ENCODE measurements around the gene LRRC49. TPM values are rescaled to one million over a fixed set of nuclear protein-coding genes. Genes with fewer than 3 reads are reported as not detected.

Gene LRRC49
- total and polyA plus RNA-seq, 2 of the 4 experiments (the other 2 are of a cell fraction) = 8.6 to 16.8 TPM

GRCh38 chr15:70932397-70932796, 39.8 kb downstream of the LRRC49 start:
- Histone ChIP-seq H2BK15ac (ENCODE audit: low read depth, low read length) (no peak overlapping the region), H4K8ac (ENCODE audit: low read depth in 2 of 2, low read length in 2 of 2) (no peak overlapping the region), H2AK9ac (replicated peaks; ENCODE audit: low read depth, low read length, poor library complexity) (no peak overlapping the region), H3K27ac (ENCODE audit: insufficient read depth, low read length) (no peak overlapping the region), H3K4me3 (ENCODE audit: insufficient read depth, low read depth, low read length) (no peak overlapping the region), H3K14ac (replicated peaks; ENCODE audit: low read depth, low read length) (no peak overlapping the region), H2BK120ac (ENCODE audit: low read depth, low read length) (no peak overlapping the region), H2BK20ac (ENCODE audit: low read depth, low read length) (no peak overlapping the region), H3K56ac (ENCODE audit: extremely low read depth, insufficient read depth, low read length) (no peak overlapping the region), H2AK5ac (ENCODE audit: low read depth, low read length) (no peak overlapping the region), H4K91ac (ENCODE audit: insufficient read depth, low read depth, low read length) (no peak overlapping the region), H3K4ac (ENCODE audit: low read depth, low read length) (no peak overlapping the region), H2BK5ac (ENCODE audit: low read depth, low read length, poor library complexity, severe bottlenecking) (no peak overlapping the region), H3K79me1 (ENCODE audit: low read depth in 1 of 2, low read length in 2 of 2) (no peaks in the 10 kb centered on the region), H3K23ac (ENCODE audit: low read depth, low read length) (no peak overlapping the region), H3K9ac (ENCODE audit: low read depth, low read length) (no peak overlapping the region), H3K9me3 (ENCODE audit: control insufficient read depth, insufficient read depth, low read length) (no peaks in the 10 kb centered on the region), H2AFZ (replicated peaks; ENCODE audit: low read length, poor library complexity) (no peak overlapping the region), H3K4me1 (ENCODE audit: control insufficient read depth, insufficient read depth, low read length) (no peaks in the 10 kb centered on the region), H4K20me1 (ENCODE audit: insufficient read depth, low read length) (no peaks in the 10 kb centered on the region), H3K4me2 (ENCODE audit: low read depth, low read length) (no peak overlapping the region), H3K18ac (ENCODE audit: low read depth, low read length) (no peak overlapping the region), H3K27me3 (ENCODE audit: control insufficient read depth, insufficient read depth, low read length) (no peaks in the 10 kb centered on the region), H3K36me3 (ENCODE audit: control insufficient read depth, insufficient read depth, low read length) (no peaks in the 10 kb centered on the region), H4K5ac (ENCODE audit: low read depth, low read length) (no peak overlapping the region), H3K9me1 (ENCODE audit: insufficient read depth, low read length) (no peaks in the 10 kb centered on the region)
- no CpG with 5 or more reads among the region's 2 CpGs for WGBS, 2 experiments (ENCODE audit: extremely low coverage in 2 of 2, insufficient read length in 1 of 2)
- intact Hi-C loops (cut with micrococcal nuclease) (no loop called here), in situ Hi-C loops (cut with MboI; ENCODE audit: low sequenced_read_pairs) (no loop called here), dilution Hi-C loops (cut with HindIII; ENCODE audit: low sequenced_read_pairs, unreplicated experiment) (no loop called here)
- TF ChIP-seq MAFK (IDR thresholded peaks at IDR 0.05; ENCODE audit: low read depth, low read length) (no peak), CEBPB (IDR thresholded peaks at IDR 0.05; ENCODE audit: low read depth, low read length) (no peak), RCOR1 (IDR thresholded peaks at IDR 0.05; ENCODE audit: insufficient replicate concordance, low read length) (no peak), CTCF (conservative IDR thresholded peaks at IDR 0.05; ENCODE audit: low read depth, low read length) (no peak), ELK1 (IDR thresholded peaks at IDR 0.05; ENCODE audit: borderline replicate concordance, low read depth, low read length) (no peak), FOS (IDR thresholded peaks at IDR 0.05; ENCODE audit: low read depth, low read length) (no peak), NFE2L2 (IDR thresholded peaks at IDR 0.05; ENCODE audit: low read depth, low read length) (no peak), USF2 (IDR thresholded peaks at IDR 0.05; ENCODE audit: low read depth, low read length) (no peak), BHLHE40 (IDR thresholded peaks at IDR 0.05; ENCODE audit: low read depth, low read length) (no peak), CHD1 (IDR thresholded peaks at IDR 0.05; ENCODE audit: low read depth, low read length) (no peak)
- ChIA-PET POLR2A (ENCODE audit: unreplicated experiment) (no interaction called here), CTCF (interaction anchor here (0.6 kb wide), 2 partner anchors 38 to 188 kb away, joined by 4 to 5 read pairs; no protein-coding TSS in a partner anchor)
- DNase-seq (no peak), ATAC-seq (ENCODE audit: low read depth) (no peak)
- no TSS peak for BruUV-seq (replicated peaks)

All from IMR-90 (cell line).